GM13977 (cell line): Measurements from ENCODE around the gene PCMT1.

Experiments used
- DNase-seq: peaks from one replicate; pipeline ENCODE4 v3.0.0; 2012; ENCODE audit warnings: low spot score
- in situ Hi-C: fragments of 300-500 bp; cut with MboI; formaldehyde crosslinking; loops from one replicate; pipeline ENCODE4 v1.12.0; 2022; ENCODE audit warnings: low sequenced_read_pairs, low pct_unique_long_range_greater_than_20kb, mixed read lengths, inconsistent platforms; ENCODE audit not compliant: unreplicated experiment
- TF ChIP-seq, protein P1 (sequence below): IDR thresholded peaks from 2 replicates; pipeline ENCODE4 v1.5.1; 2012; ENCODE audit warnings: mild to moderate bottlenecking, control low read depth; ENCODE audit not compliant: insufficient read depth; ENCODE audit errors: extremely low read depth, missing control alignments

PCMT1 gene

DNA sequence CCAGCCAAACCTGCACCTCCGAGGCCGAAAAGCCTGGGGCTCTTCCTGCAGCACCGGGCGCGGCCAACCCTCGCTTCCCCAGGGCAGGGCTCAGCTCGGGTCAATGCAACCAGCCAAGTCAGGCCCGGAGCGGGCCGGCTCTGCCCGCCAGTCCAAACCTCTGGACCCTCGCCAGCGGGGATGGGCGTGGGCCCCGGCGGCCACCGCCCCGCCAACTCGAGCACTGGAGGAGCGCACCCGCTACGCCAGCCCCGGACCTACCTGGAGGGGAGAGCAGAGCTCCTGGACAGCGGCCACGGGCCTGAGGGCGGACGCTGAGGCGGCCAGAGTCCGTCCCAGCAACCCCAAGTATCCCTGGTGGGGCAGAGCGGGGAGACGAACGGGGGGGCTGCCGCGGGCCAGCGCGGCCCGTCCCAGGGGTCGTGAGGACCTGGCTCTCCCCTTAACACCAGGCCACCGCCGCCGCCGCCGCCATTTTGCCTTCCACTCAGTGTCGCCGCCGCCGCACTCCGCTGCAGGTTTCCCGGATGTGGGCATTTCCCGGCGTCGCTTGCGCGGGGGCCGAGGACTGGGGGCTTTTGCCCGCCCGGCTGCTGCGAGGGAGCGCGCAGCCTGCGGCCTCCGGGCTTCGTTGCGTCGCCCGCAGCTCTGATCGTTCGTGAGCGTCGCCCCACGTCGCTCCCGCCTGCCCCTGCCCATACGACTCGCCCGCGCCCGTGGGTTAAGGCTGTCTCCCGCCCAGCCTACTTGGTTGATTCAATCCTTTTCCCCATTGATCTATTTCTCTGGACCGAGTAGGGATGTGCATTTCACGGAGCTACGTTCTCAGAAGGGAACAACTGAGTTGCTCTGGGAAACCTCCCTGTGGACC, 31.7 kb upstream of the PCMT1 start, which contains the start of gene LATS1:
TSS of gene LATS1 (minus strand) at position 514 of the 871 bp plus-strand sequence. CDS start 15,975 bp downstream, outside the sequence.
- in situ Hi-C loops: no loop called here
- TF ChIP-seq, protein P1, sequence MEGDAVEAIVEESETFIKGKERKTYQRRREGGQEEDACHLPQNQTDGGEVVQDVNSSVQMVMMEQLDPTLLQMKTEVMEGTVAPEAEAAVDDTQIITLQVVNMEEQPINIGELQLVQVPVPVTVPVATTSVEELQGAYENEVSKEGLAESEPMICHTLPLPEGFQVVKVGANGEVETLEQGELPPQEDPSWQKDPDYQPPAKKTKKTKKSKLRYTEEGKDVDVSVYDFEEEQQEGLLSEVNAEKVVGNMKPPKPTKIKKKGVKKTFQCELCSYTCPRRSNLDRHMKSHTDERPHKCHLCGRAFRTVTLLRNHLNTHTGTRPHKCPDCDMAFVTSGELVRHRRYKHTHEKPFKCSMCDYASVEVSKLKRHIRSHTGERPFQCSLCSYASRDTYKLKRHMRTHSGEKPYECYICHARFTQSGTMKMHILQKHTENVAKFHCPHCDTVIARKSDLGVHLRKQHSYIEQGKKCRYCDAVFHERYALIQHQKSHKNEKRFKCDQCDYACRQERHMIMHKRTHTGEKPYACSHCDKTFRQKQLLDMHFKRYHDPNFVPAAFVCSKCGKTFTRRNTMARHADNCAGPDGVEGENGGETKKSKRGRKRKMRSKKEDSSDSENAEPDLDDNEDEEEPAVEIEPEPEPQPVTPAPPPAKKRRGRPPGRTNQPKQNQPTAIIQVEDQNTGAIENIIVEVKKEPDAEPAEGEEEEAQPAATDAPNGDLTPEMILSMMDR: no peak
- peak; percentile 92 for DNase-seq

DNA sequence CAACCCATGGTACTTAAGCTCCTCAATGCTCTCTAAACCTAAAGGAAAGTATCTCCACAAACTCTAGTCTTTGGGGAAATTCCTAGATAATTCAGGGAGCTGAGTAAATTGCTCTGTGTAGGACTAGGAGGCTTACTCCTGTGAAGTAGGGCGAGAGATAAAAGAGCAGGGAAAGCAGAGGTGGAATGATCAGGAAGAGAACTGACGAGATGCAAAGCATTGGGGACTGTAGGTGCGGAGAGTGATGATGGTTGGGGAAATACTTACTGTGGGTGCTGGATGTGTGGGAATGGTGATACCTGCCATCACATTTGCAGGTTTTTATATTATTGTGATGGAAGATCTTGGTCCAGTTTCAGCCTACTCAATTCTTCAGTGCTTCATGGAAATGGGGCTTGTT, 30.0 kb upstream of the PCMT1 start:
- TF ChIP-seq, protein P1: no peak
- no peak for DNase-seq
- in situ Hi-C loops: no loop called here

DNA sequence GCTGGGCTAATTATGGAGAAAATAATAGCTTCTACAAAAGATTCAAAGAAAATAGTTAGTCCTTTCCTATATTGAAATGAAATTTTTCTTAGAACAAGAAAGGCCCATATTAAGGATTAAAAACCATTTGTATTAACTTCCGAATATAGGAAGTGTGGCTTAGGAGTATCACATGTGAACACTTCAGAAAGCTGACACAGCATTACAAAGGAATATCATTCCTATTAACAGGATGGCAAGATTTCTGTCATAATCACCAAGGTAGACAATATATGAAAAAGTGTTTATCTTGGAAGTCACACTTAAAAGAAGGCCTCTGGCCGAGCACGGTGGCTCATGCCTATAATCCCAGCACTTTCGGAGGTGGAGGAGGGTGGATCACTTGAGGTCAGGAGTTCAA, 26.3 kb upstream of the PCMT1 start:
- no peak for DNase-seq
- TF ChIP-seq, protein P1: no peak
- in situ Hi-C loops: no loop called here

DNA sequence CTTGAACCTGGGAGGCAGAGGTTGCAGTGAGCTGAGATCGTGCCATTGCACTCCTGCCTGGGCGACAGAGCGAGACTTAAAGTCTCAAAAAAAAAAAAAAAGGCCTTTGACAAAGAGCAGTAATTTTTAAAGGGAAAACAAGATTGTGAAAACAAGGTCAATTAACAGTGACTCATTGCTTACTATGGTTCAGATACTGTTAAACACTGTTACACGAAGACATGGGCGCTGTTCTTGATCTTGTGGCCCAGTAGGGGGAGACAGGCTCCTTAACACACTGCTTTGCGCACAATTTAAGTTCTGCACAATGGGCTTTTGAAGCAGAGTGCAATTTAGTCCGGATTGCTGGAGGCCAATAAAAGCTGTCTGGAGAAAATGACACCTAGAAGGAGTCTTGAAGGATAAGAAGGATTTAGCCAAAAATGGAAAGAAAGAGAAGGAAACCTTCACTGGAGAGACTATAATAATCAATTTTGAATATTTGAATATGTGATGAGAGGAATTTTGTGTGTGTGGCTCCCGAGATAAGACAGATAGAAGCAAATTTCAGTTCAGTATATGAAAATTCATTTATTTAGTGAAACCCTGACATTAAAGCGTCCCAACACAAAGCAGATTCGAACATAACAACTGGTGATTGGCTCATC, 25.6 kb upstream of the PCMT1 start:
- no peak for DNase-seq
- TF ChIP-seq, protein P1: peak; percentile 64
- in situ Hi-C loops: no loop called here

DNA sequence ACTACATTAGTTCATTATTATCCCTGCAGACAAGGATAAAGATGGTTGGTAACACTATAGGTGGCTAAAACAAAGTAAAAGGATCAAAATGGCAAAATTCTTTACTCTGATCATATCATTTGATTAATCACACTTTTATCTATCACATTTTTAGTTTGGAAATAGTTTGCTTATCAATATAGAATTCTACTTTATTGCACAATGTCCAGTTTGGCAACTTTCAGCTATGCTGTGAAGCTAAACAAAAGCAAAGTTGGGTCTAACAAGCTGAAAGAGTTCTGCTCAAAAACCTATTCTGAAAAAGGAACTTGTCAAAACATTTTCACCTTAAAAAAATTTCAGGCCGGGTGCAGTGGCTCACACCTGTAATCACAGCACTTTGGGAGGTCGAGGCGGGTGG, 23.8 kb upstream of the PCMT1 start:
- in situ Hi-C loops: no loop called here
- no peak for DNase-seq
- TF ChIP-seq, protein P1: no peak

DNA sequence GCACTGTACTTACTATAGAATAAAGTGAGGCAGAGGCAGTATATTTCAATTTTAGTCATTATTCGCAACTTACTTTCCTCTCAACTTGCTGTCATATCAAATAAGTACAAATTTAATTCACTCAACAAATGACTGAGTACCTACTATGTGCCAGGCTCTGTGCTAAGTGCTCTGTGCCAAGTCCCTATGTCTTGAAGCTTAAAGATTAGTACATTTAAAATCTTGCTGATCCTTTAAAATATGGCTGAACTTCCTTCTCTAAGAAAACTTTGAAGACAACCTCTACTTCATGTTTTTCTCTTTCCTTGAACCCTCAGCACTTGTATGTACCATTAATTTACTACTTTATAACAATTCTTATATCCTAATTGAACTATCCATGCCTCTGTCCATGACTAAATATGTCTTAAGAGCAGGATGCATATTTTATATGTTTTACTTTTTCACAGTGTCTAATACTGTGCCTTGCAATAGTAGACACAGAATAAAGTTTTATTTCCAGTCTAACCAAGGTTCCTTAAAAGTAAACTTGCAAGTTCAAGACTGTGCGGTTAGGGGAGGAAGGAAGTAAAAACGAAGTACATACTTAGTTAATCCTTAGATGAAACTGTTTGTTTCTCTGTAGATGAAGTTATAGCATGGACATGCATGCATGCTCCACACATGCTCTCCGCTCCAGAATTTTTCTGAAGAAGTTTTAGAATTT, 21.6 kb upstream of the PCMT1 start:
- in situ Hi-C loops: no loop called here
- TF ChIP-seq, protein P1: no peak
- DNase-seq: no peak
